Activated B cell treated with CpG ODN at 0.5 μM for 24 hours (primary cell): ENCODE measurements around the gene ARHGAP24. TPM values are rescaled to one million over a fixed set of nuclear protein-coding genes. Genes with fewer than 3 reads are reported as not detected.

Experiments
- ATAC-seq: fragments of 200-7000 bp; cut with Tn5 transposase; one replicate; pipeline ENCODE4 v1.10.0; 2021; ENCODE audit warnings: low read depth, mild to moderate bottlenecking, moderate library complexity
- CTCF ChIA-PET: fragments of 350-600 bp; sonication (Branson Sonifier 250); formaldehyde crosslinking; loops from one replicate; lab custom pipeline; 2021; ENCODE audit warnings: antibody characterized with exemption; lab: Charles Lee
- POLR2A ChIA-PET: fragments of 350-600 bp; sonication (Branson Sonifier 250); formaldehyde crosslinking; loops from one replicate; lab custom pipeline; 2021; ENCODE audit warnings: antibody characterized with exemption; lab: Charles Lee
- DNase-seq: peaks from one replicate; pipeline ENCODE4 v3.0.0; 2022
- H3K27ac Mint-ChIP-seq: one replicate; pipeline ENCODE4 v1.8.0; 2020; ENCODE audit warnings: mixed read lengths
- H3K27me3 Mint-ChIP-seq: one replicate; pipeline ENCODE4 v1.8.0; 2021; ENCODE audit warnings: mixed read lengths
- H3K36me3 Mint-ChIP-seq: one replicate; pipeline ENCODE4 v1.8.0; 2021; ENCODE audit warnings: low read depth, mixed read lengths
- H3K4me1 Mint-ChIP-seq: one replicate; pipeline ENCODE4 v1.8.0; 2021; ENCODE audit warnings: mixed read lengths
- H3K4me3 Mint-ChIP-seq: one replicate; pipeline ENCODE4 v1.8.0; 2020; ENCODE audit warnings: mild to moderate bottlenecking, mixed read lengths
- H3K9me3 Mint-ChIP-seq: one replicate; pipeline ENCODE4 v1.8.0; 2020; ENCODE audit warnings: mixed read lengths
- intact Hi-C: fragments of 100-400 bp; cut with micrococcal nuclease; formaldehyde crosslinking; loops from one replicate; pipeline ENCODE4 v1.15.1; 2024
- total RNA-seq: library from RNA; stranded (reverse); gene quantifications from 2 replicates; pipeline ENCODE4 v1.2.3, GENCODE V29; 2022
- TF ChIP-seq, protein P1 (sequence below): fragments of 200-600 bp; IDR thresholded peaks from one replicate; pipeline ENCODE4 v1.8.0; 2022; ENCODE audit warnings: antibody characterized with exemption, mild to moderate bottlenecking

ARHGAP24 gene
- total RNA-seq, 1 donor from 2014 or later = 231 TPM

DNA sequence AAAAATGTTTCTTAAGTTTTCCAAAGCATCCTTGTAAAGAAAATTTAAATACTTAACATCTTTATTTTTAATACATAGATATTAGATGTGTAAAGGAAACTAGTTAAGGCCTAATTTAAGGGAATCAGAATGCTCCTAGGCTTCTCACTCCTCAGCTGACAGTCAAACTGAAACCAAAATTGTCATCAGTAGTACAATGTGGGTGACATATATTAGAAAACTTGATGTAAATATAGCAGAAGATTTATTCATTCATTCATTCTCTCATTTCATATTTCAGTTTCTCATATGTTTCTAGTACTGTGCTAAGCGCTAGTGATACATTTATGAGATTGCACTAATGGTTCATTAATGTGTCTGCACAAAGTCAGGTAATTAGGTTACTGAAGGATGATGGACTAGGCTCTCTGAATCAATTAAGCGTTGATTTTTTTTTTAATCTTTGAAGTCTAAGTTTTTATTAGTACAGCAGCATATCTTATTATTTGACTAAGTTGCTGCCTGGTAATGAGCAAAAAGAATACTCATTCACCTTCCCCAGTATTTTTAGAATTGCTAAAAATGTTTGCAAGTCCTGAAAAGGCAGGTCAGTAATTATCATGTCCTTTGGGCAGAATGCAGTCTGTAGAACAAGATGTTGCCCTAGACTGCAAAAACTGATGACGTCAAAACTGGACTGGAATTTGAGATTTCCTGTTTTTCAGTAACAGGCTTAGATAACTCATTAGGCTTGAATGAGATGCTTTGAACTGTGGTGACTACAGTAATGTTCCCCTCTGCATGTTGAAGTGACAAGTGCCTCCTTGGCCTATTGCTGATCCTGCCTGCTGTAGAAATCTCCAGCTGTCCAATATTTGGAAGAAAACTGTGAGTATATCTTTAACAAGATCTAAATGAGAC is 128.7 kb downstream of the ARHGAP24 start:
- TF ChIP-seq, protein P1, sequence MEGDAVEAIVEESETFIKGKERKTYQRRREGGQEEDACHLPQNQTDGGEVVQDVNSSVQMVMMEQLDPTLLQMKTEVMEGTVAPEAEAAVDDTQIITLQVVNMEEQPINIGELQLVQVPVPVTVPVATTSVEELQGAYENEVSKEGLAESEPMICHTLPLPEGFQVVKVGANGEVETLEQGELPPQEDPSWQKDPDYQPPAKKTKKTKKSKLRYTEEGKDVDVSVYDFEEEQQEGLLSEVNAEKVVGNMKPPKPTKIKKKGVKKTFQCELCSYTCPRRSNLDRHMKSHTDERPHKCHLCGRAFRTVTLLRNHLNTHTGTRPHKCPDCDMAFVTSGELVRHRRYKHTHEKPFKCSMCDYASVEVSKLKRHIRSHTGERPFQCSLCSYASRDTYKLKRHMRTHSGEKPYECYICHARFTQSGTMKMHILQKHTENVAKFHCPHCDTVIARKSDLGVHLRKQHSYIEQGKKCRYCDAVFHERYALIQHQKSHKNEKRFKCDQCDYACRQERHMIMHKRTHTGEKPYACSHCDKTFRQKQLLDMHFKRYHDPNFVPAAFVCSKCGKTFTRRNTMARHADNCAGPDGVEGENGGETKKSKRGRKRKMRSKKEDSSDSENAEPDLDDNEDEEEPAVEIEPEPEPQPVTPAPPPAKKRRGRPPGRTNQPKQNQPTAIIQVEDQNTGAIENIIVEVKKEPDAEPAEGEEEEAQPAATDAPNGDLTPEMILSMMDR = no peak
- Mint-ChIP-seq H3K9me3 (no peaks in the 10 kb centered on the region), H3K4me1 (peaks cover 44% of the 10 kb centered on the region), H3K4me3 (peak overlapping the region; percentile 38), H3K36me3 (peaks cover 6% of the 10 kb centered on the region), H3K27ac (peak overlapping the region; percentile 69), H3K27me3 (no peaks in the 10 kb centered on the region)
- intact Hi-C loops = no loop called here
- no peak for DNase-seq
- ATAC-seq = peak; percentile 16
- POLR2A ChIA-PET = no interaction called here
- CTCF ChIA-PET = interaction anchor here (1.9 kb wide), 1 partner anchor 144 kb away, joined by 7 read pairs; no protein-coding TSS in a partner anchor

DNA sequence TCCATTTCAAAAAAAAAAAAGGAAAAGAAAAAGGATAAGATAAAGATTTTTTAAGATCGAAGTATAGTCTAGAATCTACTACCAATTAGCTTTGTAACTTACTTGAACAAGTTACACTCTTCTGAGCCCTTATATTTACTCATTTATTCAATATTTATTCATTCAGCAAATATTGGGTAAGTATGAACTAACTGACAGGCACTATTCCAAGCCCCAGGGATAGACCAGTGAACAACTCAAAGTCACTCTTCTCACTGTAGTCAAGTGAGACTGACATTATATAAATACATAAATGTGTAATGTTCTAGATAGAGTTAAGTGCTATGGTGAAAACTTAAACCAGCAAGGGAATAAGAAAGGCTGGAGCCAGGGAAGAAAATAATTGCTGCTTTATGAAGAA is 131.6 kb downstream of the ARHGAP24 start:
- Mint-ChIP-seq H3K36me3 (peaks cover 8% of the 10 kb centered on the region), H3K4me1 (peaks cover 49% of the 10 kb centered on the region), H3K27me3 (no peaks in the 10 kb centered on the region), H3K4me3 (no peak overlapping the region), H3K27ac (peak overlapping the region; percentile 87), H3K9me3 (no peaks in the 10 kb centered on the region)
- intact Hi-C loops = loop anchor here (2.0 to 5.0 kb wide), 5 partner anchors 54 to 141 kb away; partner anchors contain the start of gene ARHGAP24
- TF ChIP-seq, protein P1 = no peak
- ChIA-PET POLR2A (interaction anchor here (0.7 kb wide), 2 partner anchors 124 to 1404 kb away, joined by 5 to 6 read pairs; no protein-coding TSS in a partner anchor), CTCF (no interaction called here)
- DNase-seq (no peak), ATAC-seq (no peak)

DNA sequence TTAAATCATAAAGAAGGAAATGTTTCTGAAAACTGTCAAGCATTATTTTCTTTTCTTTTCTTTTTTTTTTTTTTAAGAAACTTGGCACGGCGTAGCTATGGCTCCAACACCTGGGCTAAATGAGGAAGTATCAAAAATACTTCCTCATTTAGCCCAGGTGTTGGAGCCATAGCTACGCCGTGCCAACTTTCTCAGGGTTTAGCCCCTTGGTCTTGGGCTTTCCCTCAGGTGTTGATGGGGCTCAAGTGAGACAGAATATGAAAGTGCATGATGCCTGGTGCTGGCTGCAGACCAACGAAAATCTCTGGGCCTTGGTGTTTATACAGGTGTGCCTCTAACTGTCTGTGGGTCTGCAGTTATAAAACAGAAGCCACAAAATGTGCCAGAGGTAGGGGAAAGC is 132.7 kb downstream of the ARHGAP24 start:
- H3K27ac Mint-ChIP-seq = peak overlapping the region; percentile 92
- no peaks in the 10 kb centered on the region for H3K27me3 Mint-ChIP-seq
- CTCF ChIA-PET = interaction anchor here (1.0 kb wide), 1 partner anchor 460 kb away, joined by 4 read pairs; no protein-coding TSS in a partner anchor
- intact Hi-C loops = loop anchor here (1.0 to 5.0 kb wide), 7 partner anchors 50 to 460 kb away; partner anchors contain the start of gene ARHGAP24
- H3K4me1 Mint-ChIP-seq = peaks cover 50% of the 10 kb centered on the region
- POLR2A ChIA-PET = interaction anchor here (0.6 to 1.4 kb wide), 5 partner anchors 50 to 238 kb away, joined by 3 to 5 read pairs (median 4); no protein-coding TSS in a partner anchor
- H3K4me3 Mint-ChIP-seq = peak overlapping the region; percentile 70
- H3K36me3 Mint-ChIP-seq = peaks cover 10% of the 10 kb centered on the region
- ATAC-seq (peak; percentile 90), DNase-seq (no peak)
- TF ChIP-seq, protein P1 = no peak
- H3K9me3 Mint-ChIP-seq = no peaks in the 10 kb centered on the region

DNA sequence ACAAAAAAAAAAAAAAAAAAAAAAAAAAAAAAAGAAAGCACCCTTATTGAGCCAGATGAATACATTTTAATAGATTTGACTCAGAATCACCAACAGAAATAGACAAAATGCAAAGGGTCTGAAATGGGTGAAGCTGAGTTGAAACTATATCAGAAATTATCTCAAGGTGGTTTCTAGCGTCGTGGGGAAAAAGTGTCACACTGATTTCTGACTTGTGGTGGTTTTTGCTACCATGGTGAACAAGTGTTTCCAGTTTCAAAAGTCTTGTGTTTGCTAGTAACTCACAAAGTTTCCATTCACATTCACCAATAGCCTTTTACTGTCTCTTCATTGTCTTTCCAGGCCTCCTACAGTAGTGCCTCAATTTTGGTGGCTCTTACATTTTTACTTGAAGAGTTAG is 135.5 kb downstream of the ARHGAP24 start:
- CTCF ChIA-PET = no interaction called here
- no peaks in the 10 kb centered on the region for H3K27me3 Mint-ChIP-seq
- no peaks in the 10 kb centered on the region for H3K9me3 Mint-ChIP-seq
- POLR2A ChIA-PET = interaction anchor here (0.7 to 1.2 kb wide), 5 partner anchors 8 to 139 kb away, joined by 4 to 14 read pairs (median 6); partner anchors contain the start of gene ARHGAP24
- H3K36me3 Mint-ChIP-seq = peaks cover 13% of the 10 kb centered on the region
- H3K4me3 Mint-ChIP-seq = no peak overlapping the region
- DNase-seq (no peak), ATAC-seq (peak; percentile 35)
- H3K27ac Mint-ChIP-seq = peak overlapping the region; percentile 76
- peaks cover 33% of the 10 kb centered on the region for H3K4me1 Mint-ChIP-seq
- intact Hi-C loops = loop anchor here (1.0 kb wide), 1 partner anchor 91 kb away; no protein-coding TSS in a partner anchor
- TF ChIP-seq, protein P1 = no peak

DNA sequence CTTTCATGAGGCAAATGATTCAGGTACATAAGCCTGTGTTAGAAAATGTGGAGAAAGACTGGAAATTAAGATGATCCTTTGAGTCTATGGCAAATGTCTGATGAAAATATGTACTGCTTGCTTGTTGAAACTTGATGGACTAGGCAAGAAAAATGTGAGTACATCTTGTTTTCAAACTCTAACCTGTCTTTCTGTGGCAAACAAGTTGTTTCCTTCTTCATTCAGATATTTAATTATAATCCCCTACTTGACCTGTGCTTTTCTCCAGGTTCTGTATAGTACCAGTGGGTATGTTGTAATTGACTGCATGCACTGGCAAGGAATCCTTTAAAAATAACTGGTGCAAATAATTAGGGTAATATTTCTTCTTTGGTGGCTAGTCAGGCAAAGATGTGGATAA is 136.7 kb downstream of the ARHGAP24 start:
- intact Hi-C loops = no loop called here
- H3K4me1 Mint-ChIP-seq = peaks cover 35% of the 10 kb centered on the region
- H3K27ac Mint-ChIP-seq = no peak overlapping the region
- ATAC-seq = no peak
- H3K4me3 Mint-ChIP-seq = no peak overlapping the region
- no peaks in the 10 kb centered on the region for H3K9me3 Mint-ChIP-seq
- TF ChIP-seq, protein P1 = no peak
- ChIA-PET CTCF (no interaction called here), POLR2A (no interaction called here)
- DNase-seq = no peak
- no peaks in the 10 kb centered on the region for H3K27me3 Mint-ChIP-seq
- peaks cover 9% of the 10 kb centered on the region for H3K36me3 Mint-ChIP-seq
